SK-N-SH treated with all-trans-retinoic acid at 6 μM for 48 hours (cell line): ENCODE results near the gene SNRPD1.

Experiments used
- BACH2 ChIP-seq: fragments of 250-450 bp; sonication (Bioruptor Pico); IDR thresholded peaks from 2 replicates; pipeline ENCODE4 v1.9.0; 2021; ENCODE audit warnings: mild to moderate bottlenecking, borderline replicate concordance
- RARB ChIP-seq: fragments of 250-450 bp; sonication (Bioruptor Pico); IDR thresholded peaks from 2 replicates; pipeline ENCODE4 v1.8.0; 2021; ENCODE audit warnings: mild to moderate bottlenecking, moderate library complexity
- ZNF70 ChIP-seq: fragments of 450-650 bp; formaldehyde crosslinking; IDR thresholded peaks from 2 replicates; pipeline ENCODE4 v1.5.0; 2020; ENCODE audit warnings: mild to moderate bottlenecking, moderate library complexity
- TF ChIP-seq, protein P1 (sequence below): fragments of 250-450 bp; sonication (Bioruptor Pico); IDR thresholded peaks from 2 replicates; pipeline ENCODE4 v1.8.0; 2021; ENCODE audit warnings: low read depth, mild to moderate bottlenecking, moderate library complexity, borderline replicate concordance
- TF ChIP-seq, protein P2 (sequence below): fragments of 250-450 bp; sonication (Bioruptor Pico); IDR thresholded peaks from 2 replicates; pipeline ENCODE4 v1.8.0; 2020; ENCODE audit warnings: mild to moderate bottlenecking, moderate library complexity, borderline replicate concordance

DNA sequence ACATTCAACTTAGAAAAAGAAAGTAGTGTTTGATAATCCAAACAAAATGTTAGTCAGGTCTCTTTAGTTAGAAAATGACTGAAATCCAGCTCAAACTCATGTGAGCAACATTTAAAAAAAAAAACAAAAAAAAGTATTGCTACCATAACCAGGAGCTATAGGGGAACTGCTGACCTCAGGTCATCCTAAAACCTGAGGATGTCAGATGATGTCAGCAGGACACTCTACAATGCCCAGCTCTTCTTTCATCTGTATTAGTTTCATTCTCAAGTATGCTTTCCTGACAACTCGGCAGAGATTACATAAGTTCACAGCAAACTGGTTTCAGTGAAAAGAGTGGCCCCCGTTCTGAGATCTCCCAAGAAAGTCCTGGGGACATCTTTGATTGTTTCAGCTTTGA lies 7.4 kb upstream of the SNRPD1 start:
- TF ChIP-seq RARB (CRISPR knock-in tag): no peak
- TF ChIP-seq, protein P1, sequence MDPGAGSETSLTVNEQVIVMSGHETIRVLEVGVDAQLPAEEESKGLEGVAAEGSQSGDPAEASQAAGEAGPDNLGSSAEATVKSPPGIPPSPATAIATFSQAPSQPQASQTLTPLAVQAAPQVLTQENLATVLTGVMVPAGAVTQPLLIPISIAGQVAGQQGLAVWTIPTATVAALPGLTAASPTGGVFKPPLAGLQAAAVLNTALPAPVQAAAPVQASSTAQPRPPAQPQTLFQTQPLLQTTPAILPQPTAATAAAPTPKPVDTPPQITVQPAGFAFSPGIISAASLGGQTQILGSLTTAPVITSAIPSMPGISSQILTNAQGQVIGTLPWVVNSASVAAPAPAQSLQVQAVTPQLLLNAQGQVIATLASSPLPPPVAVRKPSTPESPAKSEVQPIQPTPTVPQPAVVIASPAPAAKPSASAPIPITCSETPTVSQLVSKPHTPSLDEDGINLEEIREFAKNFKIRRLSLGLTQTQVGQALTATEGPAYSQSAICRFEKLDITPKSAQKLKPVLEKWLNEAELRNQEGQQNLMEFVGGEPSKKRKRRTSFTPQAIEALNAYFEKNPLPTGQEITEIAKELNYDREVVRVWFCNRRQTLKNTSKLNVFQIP (CRISPR knock-in tag): no peak
- TF ChIP-seq, protein P2, sequence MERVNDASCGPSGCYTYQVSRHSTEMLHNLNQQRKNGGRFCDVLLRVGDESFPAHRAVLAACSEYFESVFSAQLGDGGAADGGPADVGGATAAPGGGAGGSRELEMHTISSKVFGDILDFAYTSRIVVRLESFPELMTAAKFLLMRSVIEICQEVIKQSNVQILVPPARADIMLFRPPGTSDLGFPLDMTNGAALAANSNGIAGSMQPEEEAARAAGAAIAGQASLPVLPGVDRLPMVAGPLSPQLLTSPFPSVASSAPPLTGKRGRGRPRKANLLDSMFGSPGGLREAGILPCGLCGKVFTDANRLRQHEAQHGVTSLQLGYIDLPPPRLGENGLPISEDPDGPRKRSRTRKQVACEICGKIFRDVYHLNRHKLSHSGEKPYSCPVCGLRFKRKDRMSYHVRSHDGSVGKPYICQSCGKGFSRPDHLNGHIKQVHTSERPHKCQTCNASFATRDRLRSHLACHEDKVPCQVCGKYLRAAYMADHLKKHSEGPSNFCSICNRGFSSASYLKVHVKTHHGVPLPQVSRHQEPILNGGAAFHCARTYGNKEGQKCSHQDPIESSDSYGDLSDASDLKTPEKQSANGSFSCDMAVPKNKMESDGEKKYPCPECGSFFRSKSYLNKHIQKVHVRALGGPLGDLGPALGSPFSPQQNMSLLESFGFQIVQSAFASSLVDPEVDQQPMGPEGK (CRISPR knock-in tag): no peak
- no peak for TF ChIP-seq BACH2 (CRISPR knock-in tag)
- TF ChIP-seq ZNF70 (CRISPR knock-in tag): no peak
